Stimulated activated CD4-positive, alpha-beta T cell treated with anti-CD3 and anti-CD28 coated beads, TNF-alpha, amount 100 ng/mL, for 24 hours (primary cell): Measurements from ENCODE around the gene POU2AF1.

Experiments
- DNase-seq, 3 experiments: peaks; one replicate each; pipeline ENCODE4 v3.0.0-alpha.2; 2020; ENCODE audit warnings: low read depth in 3 of 3

The POU2AF1 gene

DNA sequence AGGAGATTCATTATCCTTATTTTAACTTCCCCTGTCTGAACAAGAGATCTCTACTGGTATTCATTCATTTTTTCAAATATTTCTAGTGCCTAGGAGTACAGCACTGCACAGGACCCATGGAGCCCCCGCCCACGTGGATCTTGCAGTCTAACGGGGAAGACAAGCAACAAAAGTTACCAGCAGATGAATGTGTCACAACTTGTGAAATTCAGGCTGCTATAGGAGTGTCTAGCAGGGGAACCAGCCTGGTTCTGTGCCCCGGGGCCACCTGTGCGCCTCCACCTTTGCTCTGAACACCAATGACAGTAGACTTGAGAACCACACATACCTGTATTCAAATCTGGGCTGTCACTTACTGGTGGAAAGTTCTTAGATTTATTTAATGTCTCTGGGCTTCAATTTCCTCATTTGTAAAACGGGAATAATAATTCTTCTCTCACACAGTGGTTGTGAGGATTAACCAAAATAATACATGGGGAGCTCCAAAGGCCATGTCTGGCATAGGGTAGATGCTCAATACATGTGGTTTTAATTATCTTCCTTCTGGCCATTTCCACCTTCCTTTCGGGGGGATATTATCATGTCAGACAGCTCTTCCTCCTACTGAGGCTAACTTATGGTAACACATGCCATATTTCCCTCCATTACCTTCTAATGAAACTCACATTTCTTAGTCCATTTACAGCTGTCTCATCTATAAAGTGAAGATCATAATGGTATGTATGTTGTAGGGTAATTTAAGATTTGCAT lies 17.8 kb downstream of the POU2AF1 start:
- no peak for DNase-seq

DNA sequence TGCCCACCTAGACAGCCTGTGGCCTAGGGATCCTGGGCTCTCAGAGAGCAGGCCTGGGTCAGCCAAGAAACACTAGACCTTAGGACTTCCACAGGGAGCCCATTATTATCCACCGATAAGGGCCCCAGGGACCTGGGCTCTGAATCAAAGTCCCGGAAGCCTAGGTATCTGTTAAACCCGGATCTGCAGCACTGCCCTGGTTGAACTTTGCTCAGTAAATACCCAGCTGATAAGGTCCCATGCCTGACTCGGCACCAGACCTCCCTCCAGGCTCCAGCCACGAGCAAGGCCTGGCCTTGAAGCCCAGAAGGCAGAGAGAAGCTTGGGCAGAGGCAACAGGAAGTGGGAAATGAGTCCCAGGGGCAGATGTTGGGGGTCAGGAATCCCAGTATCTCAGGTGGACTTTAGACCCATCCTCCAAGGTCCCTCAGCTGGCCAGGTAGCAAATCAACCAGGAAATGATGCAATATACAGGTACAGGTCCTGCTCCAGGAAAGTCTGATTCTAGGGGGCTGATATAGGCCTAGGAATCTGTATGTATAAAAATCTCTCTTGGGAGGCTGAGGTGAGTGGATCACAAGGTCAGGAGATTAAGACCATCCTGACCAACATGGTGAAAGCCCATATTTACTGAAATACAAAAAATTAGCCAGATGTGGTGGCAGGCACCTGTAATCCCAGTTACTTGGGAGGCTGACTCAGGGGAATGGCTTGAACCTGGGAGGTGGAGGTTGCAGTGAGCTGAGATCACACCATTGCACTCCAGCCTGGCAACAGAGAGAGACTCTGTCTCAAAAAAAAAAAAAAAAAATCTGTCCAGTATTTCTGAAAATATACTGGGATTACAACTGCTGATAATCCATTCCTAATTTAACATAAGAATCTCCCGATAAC lies 18.7 kb downstream of the POU2AF1 start:
- DNase-seq: no peak

DNA sequence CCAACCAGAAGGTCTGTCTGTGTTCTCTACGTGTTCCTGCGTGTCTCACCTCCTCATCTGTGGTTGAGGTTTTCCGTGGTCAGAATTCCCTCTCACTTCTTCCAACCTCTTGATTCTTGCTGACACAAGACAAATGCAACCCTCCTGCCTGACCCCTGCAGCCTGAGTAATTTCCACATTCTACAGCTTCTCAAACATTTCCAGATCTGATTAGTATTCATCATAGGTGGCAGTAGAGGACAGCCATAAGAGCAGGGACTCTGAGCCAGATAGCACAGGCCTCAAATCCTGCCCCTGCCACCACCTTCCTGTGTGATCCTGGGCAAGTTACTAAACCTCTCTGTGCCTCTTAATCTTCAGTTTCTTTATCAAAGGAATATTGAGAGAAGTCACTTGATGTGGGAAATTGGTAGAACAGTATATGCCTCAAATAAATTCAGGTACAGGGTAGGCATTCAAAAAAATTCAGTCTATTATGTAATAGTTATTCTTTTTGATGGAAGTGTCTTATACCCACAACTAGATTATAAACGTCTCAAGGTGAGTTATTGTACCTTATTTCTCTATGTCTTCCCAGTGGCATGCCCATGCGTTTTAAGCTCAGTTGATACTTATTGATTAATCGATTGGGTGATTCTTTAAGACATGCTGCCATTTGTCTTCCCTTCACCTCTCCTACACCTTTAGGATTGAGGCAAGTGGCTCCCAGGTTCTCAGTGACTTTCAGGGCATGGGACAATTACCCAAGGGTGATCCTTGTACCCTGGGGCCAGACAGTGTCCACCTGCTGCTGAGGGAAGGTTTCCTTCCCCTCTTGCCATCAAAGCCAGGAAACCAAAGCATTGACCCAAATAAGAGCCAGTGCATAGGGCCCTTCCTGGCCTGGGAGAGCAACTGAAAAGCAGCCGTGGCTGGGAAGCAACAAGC lies 19.6 kb downstream of the POU2AF1 start:
- DNase-seq: no peak

DNA sequence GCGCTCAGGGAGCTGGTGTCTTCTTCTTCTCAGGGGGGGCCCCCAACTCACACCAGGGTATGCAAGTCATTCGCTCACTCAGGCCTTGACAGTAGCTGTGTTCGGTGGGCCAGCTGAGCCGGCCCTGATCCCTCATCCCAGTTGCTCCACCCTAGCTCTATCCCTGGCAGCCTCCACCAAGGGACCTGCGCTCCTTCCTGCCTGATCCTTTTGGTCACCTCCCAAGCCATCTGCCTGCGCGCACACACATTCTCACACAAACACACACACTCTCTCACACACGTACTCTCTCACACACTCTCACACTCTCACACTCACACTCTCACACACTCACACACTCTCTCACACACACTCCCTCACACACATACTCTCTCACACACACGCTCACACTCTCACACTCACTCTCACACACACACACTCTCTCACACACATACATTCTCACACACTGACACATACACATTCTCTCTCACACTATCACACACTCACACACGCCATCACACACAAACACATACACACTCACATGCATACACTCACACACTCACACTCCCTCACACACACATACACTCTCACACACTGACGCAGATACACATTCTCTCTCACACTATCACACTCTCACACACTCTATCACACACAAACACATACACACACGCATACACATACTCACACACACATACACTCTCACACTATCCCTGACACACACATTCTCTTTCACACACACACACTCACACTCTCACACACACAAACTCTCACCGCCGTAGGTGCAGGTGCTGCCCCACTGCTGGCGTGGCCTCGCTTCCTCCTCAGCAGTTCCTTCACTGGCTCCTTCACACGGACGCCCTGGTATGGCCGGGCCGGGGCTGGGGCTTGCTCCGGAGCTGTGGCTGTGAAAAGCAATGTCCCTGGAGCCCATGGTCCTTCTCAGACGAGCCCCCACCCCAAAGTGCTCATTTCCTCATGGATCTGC lies 20.8 kb downstream of the POU2AF1 start:
- no peak for DNase-seq

DNA sequence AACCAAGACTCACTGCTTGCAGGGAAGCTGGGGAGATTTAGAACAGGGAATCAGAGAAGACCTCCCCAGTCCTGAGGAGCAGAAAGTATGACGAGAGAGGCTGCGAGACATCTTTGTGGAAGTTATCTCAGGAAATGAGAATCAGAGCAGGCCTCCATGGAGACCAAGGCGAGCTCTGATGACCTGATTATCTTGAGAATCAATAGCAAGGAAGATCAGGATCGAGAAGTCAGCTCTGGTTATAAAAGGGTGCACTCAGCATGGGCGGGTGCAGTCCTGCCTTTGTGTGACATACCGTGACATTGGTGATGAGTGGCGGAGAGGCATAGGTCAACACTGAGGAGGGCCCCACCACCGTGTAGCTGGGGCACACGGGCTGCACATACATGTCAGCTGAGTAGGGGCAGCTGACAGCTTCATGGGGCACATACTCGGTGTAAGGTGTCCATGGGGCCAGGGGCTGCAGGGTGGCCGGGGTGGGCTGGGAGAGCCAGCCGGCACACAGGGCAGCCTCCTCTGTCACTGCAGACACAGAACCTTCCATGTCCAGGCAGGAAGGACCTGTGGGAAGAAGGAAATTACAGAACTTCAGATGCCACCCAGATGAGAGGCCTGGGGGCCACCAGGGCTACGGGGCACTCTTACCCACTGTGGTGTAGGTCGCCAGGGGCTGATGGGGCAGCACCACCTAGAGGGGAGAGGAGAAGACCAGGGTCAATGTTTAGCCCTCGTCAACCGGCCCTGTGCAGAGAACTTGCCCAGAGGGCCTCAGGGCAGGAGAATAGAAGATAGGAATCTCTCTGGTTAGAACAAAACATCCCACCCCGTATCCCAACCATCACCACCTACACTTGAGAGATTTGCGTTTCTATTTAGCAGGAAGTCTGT lies 21.7 kb downstream of the POU2AF1 start:
- no peak for DNase-seq

DNA sequence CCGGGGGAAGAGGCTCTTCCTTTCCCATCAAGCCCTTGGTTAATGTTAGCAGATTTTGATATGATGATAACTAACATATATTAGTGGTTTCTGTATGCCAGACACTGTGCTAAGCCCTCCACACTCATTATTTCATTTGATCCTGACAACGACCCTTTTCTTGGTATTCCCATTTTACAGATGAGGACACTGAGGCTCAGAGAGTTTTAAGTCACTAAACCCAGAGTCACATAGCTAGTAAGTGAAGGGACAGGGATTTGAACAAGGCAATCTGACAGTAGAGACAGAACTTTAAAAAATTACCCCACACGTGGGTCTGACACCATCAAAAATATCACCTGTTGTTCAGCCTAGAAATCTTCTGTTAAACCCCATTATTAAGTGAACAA lies 22.4 kb downstream of the POU2AF1 start:
- no peak for DNase-seq

DNA sequence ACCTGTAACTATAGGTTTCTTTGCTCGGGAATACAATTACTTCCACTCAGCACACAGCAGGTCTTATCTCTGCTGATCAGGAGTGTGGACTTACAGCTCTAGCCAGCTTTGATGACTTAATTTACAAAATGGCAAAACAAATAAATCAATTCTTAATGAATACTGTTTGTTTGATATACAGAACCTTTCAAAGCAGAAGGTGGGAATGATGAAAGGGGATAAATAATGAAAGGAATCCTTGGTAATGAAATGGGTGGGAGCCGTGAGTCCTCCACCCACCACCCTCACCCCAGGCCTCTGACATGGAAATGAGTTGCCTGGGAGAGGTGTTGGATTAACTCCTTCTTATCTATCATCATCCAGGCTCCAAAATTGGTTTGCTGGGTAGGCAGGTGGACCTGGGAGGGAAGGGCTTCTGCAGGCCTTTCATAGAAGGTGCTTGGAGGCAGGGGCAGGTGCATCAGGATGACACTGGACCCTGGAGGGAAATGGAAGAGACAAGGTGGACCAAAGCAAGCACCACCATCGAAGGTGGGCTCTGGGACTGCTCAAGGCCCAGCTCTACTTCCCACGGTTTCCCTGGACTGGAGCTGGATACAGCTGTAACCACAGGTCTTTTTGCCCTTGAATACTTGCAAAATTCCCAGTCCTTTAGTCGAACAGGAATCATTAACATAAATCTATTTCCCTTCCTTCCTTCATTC lies 23.0 kb downstream of the POU2AF1 start:
- DNase-seq: no peak

DNA sequence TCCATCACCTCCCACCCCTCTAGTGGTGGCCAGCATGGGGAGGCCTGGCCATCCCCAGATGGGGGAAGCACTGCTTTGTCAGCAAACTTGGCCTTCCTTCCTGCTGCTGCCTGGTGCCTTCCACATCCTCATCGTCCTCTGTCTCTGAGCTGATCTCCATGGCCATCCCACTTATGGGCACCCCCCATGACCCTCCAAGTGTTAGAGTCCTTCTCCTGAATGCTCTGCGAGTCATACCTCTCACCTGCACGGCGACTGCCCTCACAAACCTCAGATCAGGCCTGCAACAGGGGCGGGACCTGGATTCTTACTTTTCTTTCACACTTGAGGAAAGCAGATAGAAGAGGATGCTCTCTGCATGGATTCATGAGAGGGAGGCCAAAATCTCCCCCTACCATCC lies 24.0 kb downstream of the POU2AF1 start:
- DNase-seq: no peak

DNA sequence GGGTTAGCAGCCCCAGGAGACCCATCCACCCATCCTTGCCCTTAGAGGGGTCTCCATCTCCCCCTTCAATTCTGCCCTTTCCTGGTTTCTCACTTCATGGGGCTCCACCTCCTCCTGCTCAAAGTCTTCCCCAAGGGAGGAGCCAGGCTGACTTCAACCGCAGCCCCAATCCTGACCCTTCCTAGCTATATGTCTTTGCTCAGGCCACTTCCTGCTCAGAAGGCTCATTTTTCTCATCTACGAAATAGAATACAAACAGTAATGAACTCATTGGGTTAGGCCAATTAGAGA lies 24.5 kb downstream of the POU2AF1 start:
- DNase-seq: no peak

DNA sequence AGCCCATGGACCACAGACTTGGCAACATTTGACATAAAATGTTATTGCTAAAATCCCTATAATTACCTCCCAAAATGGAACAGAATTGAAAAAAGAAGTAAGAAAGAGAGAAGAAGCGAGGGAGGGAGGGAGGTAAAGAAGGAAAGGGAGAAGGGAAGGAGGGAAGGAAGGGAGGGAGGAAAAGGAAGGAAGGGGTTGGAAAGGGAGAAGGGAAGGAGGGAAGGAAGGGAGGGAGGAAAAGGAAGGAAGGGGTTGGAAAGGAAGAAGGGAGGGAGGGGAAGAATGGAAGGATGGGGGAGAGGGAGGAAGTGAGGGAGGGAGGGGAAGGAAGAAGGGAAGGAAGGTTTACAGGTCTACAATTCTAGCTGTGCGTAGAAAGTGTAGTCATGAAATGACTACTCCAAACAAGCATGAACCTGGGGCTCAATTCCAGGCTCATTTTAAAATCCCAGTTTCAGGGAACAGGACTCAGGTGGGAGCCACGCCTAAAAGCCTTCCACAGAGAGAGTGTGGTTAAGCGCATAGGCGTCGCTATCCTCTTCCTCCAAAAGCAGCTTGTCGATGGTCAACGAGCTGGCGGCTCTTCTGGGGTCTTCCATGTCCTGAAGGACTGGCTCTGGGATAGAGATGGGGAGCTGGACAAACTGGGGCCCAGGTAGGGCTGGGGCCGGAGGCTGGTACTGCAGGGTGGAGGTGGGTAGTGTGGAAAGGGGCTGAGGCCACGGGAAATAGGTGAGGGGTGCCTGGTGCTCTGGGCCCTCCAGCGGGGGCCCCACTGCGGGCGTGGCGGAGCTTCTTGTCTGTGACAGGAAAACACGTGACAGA lies 25.1 kb downstream of the POU2AF1 start:
- DNase-seq: no peak

DNA sequence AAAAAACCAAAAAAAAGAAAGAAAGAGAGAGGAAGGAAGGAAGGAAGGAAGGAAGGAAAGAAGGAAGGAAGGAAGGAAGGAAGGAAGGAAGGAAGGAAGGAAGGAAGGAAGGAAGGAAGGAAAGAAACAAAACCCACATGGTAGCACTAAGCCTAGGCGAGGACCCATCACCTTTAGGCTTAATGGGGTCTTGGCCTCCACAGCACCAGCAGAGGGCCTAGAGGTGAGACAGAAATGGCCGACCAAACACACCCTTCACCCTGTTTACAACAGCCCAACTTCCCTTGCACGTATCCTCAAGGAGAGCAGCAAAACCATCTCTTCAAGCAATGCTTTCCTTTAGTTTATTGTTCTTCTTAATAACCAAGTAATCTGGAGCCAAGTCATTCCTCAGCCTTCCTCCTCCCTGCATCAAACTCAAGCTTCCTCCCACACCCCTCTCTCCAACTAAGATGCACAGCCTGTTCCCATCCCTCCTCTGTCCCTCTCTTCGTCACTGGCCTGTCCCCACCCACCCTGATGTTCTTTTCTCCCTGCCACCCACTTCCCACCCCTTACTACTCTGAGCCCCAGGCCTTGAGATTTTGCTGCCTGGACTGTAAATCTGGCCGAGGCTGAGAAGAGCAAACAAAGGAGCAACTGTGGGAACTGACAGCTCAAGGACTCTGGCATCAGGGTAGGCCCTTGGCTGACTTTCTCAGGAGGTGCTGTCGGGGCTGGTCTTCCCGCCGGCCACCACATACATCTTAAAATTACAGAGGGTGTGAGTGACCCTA lies 26.0 kb downstream of the POU2AF1 start:
- DNase-seq: no peak

DNA sequence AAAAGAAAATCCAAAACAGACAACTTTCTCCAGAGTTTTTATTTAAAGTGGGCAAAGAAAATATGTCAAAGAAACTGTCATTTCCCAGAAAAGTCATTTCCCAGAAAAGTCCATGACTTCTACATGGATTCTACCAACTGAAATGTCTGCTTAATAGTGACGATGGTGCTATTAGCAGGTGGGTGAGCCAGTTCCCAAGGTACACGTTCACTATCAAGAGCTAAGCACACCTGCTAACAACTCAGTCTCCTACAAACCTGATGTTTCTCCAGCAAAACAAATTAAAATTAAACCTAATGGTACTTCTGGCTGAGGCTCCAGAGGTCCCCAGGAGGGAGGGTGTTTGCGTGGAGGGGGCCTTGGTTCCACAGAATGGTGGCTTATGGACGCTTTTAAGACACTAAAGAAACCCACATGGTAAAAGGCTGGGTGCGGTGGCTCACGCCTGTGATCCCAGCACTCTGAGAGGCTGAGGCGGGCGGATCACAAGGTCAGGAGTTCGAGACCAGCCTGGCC lies 26.8 kb downstream of the POU2AF1 start:
- DNase-seq: no peak

DNA sequence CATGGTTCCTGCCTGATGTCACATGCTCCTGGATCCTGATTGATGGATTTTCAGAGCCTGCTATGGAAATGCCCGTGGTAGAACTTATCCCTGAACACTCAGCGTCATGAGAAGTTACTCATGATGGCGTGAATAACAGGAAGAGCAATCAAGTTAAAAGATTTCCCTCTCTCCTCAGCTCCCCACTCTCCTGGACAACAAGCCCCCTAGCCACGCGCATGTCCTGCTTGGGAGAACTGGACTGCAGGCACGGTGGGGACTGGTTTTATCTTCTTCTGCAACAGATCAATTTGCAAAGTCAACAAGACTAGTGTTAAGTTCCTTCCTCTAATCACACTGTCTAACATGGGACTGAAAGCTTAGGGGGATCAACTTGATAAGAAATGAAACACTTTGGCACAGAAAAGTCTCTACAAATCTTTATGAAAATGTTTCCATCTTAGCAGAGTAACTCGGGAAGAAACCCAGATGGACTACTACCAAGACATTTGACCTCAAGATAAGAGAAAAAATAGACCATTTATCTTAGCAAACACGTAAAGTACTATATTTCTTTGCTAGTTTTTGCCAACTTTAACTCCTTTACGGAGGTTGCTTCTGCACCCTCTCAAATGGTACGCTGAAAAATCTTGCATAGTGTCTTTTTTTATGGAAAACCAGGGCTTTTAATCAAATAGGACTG lies 27.6 kb downstream of the POU2AF1 start:
- no peak for DNase-seq

DNA sequence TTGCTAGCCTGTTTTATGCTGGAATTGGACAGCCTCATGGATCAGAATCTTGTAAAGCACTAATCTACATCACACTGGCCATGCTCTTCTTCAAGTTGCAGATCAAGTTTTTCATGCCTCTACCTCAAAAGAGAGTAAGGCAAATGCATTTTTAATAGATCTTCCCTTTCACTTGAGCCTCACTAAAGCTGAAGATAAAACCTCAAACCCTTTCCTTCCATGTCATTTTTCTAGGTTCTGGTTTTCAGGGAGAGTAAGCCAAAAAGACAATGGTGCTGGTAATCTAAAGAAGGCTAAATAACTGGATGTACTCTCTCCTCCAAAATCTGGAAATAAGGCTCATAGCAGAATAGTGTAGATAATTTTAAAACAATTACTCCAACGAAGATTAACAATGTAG lies 28.3 kb downstream of the POU2AF1 start:
- no peak for DNase-seq

DNA sequence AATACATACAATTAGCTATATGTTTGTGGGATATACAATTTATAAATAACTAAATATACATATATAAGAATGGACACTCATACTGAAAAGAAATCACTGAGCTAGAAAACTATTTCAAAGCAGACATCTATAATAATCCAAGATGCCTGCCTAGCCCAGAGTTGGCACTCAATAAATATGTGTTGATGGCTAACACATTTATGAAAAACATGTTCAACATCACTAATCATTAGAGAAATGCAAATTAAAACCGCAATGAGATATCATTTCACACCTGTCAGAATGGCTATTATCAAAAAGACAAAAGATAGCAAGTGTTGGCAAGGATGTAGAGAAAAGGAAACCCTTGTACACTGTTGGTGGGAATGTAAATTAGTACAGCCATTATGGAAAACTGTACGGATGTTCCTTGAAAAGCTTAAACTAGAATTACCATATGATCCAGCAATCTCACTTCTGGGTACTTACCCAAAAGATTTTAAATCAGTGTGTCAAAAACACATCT lies 29.8 kb downstream of the POU2AF1 start:
- DNase-seq: no peak

DNA sequence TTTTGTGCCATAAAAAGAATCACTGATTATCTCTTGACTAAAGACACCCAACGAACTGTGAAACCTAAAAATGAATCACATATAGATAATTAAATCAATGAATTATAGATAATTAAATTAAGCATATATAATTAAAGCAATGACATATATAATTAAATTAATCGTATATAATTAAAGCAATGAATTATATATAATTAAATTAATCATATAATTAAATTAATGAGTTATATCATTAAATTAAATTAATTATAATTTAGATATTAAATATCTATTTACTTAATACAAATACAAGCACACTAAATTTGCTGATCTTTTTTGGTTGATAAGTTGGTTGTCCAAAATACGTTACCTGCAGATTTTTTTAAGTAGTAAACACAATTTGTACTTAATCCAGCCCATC lies 30.9 kb downstream of the POU2AF1 start:
- no peak for DNase-seq

DNA sequence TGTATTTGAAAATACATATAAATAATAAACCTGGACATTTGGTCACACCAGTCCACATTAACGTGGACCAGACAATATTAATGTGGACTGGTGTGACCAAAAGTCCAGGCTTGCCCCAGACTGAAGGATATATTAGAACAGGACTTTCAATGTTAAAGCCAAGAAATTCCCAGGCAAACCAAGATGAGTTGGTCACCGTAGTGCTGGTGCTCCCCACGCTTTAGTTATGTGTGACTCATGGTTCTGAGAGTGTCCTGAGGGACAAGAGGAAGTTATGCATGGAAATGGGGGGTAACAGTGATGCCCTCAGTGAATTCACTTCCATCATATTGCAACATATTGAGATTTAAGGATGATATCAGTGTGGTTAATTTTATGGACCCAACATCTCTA lies 31.4 kb downstream of the POU2AF1 start:
- DNase-seq: no peak
